A549 (cell line): Measurements from ENCODE around the gene CYGB. TPM values are rescaled to one million over a fixed set of nuclear protein-coding genes. Genes with fewer than 3 reads are reported as not detected.
"Not testable (repeated sequence)": the region's sequence is repeated elsewhere in the genome, so short reads cannot be mapped to it uniquely, and the experiment has no call there.

ENCODE experiments used
- ATAC-seq, 2 experiments: fragments of 200-7000 bp in 1 of 2; fragments of >200 bp in 1 of 2; cut with Nextera tagmentation in 1 of 2; cut with Tn5 transposase in 1 of 2; 3 replicates each; pipeline versions ENCODE4 v1.8.0 to v1.9.1; 2018 to 2020; ENCODE audit warnings: mild to moderate bottlenecking in 1 of 2, moderate library complexity in 1 of 2
- CTCF ChIA-PET: fragments of 300-600 bp; sonication (Branson Sonifier 250); formaldehyde crosslinking; extraction: SDS; loops from one replicate; lab custom pipeline; 2021; ENCODE audit warnings: antibody characterized with exemption, inconsistent platforms; lab: Yijun Ruan, JAX
- POLR2A ChIA-PET: fragments of 350-600 bp; formaldehyde crosslinking; extraction: SDS; loops from one replicate; lab custom pipeline; 2021; ENCODE audit warnings: antibody characterized with exemption, inconsistent platforms; lab: Yijun Ruan, JAX
- DNase-seq, 2 experiments: peaks; one replicate each; pipeline versions ENCODE4 v3.0.0 to v3.0.0-alpha.2; 2011 to 2016; ENCODE audit warnings: low read depth in 1 of 2, low spot score in 1 of 2
- FAIRE-seq: peaks from 2 replicates; lab custom pipeline; 2011; peaks lifted over from hg19 to GRCh38; lab: Jason Lieb, UNC
- H3K27ac ChIP-seq, 2 experiments: fragments of >200 bp; sonication (Bioruptor Twin); formaldehyde crosslinking; 3 replicates each; pipeline ENCODE4 v1.5.1; 2016 to 2017
- H3K4me1 ChIP-seq: fragments of >200 bp; sonication (Bioruptor Twin); formaldehyde crosslinking; 3 replicates; pipeline ENCODE4 v1.6.1; 2016
- H3K4me2 ChIP-seq: fragments of >200 bp; sonication (Bioruptor Twin); formaldehyde crosslinking; 3 replicates; pipeline ENCODE4 v1.6.1; 2016
- H3K4me3 ChIP-seq: fragments of >200 bp; sonication (Bioruptor Twin); formaldehyde crosslinking; 3 replicates; pipeline ENCODE4 v1.5.1; 2016
- H3K9me3 ChIP-seq: fragments of >200 bp; sonication (Bioruptor Twin); formaldehyde crosslinking; 3 replicates; pipeline ENCODE4 v1.6.1; 2016
- BCL3 ChIP-seq: fragments of >200 bp; sonication (Bioruptor Twin); formaldehyde crosslinking; IDR thresholded peaks from 3 replicates; pipeline ENCODE4 v1.6.1; 2016
- CEBPB ChIP-seq, 2 experiments: fragments of >200 bp in 1 of 2; sonication (Bioruptor Twin) in 1 of 2; formaldehyde crosslinking in 1 of 2; IDR thresholded peaks; 2 replicates each; pipeline ENCODE4 v1.6.1; 2012 to 2016
- CHD2 ChIP-seq: fragments of 150-350 bp; IDR thresholded peaks from 2 replicates; pipeline ENCODE4 v1.6.1; 2014; ENCODE audit warnings: low read length; ENCODE audit not compliant: partially characterized antibody
- CHD4 ChIP-seq: fragments of 200-600 bp; sonication (generic); IDR thresholded peaks from 2 replicates; pipeline ENCODE4 v1.6.1; 2016; ENCODE audit warnings: antibody characterized with exemption, mild to moderate bottlenecking, borderline replicate concordance
- ELK1 ChIP-seq: fragments of 150-350 bp; IDR thresholded peaks from 2 replicates; pipeline ENCODE4 v1.6.1; 2014; ENCODE audit warnings: low read depth, mild to moderate bottlenecking, low read length
- FOSB ChIP-seq: fragments of 250-450 bp; sonication (Bioruptor Pico); IDR thresholded peaks from 2 replicates; pipeline ENCODE4 v1.5.0; 2020; ENCODE audit warnings: mild to moderate bottlenecking, moderate library complexity
- FOSL2 ChIP-seq, 2 experiments: fragments of 450-650 bp in 1 of 2; fragments of >200 bp in 1 of 2; sonication (Bioruptor Twin) in 1 of 2; formaldehyde crosslinking; IDR thresholded peaks; 2 replicates each; pipeline versions ENCODE4 v1.5.0 to v1.6.1; 2016 to 2020; ENCODE audit warnings: mild to moderate bottlenecking in 1 of 2, moderate library complexity in 1 of 2
- HDAC2 ChIP-seq: fragments of 200-600 bp; sonication (generic); IDR thresholded peaks from 2 replicates; pipeline ENCODE4 v1.6.1; 2016
- HES2 ChIP-seq: fragments of >200 bp; sonication (Bioruptor Twin); formaldehyde crosslinking; IDR thresholded peaks from 2 replicates; pipeline ENCODE4 v1.6.1; 2016
- HEYL ChIP-seq: fragments of 250-450 bp; sonication (Bioruptor Pico); IDR thresholded peaks from 2 replicates; pipeline ENCODE4 v1.8.0; 2021; ENCODE audit warnings: mild to moderate bottlenecking, moderate library complexity
- JUNB ChIP-seq: fragments of >200 bp; sonication (Bioruptor Twin); formaldehyde crosslinking; IDR thresholded peaks from 2 replicates; pipeline ENCODE4 v1.6.1; 2016
- KDM1A ChIP-seq: fragments of 200-600 bp; sonication (generic); IDR thresholded peaks from 2 replicates; pipeline ENCODE4 v1.6.1; 2016; ENCODE audit warnings: low read depth, mild to moderate bottlenecking
- MAZ ChIP-seq: fragments of 150-350 bp; IDR thresholded peaks from 2 replicates; pipeline ENCODE4 v1.6.1; 2014; ENCODE audit warnings: antibody characterized with exemption, low read depth, low read length, borderline replicate concordance
- MYC ChIP-seq: IDR thresholded peaks from 2 replicates; pipeline ENCODE4 v1.6.1; 2012; ENCODE audit warnings: mild to moderate bottlenecking, inconsistent platforms, low read length, improper control_type of control experiment, borderline replicate concordance
- NFE2L2 ChIP-seq: fragments of 150-350 bp; conservative IDR thresholded peaks from 2 replicates; pipeline ENCODE4 v1.6.1; 2014; ENCODE audit warnings: low read length
- NPAS2 ChIP-seq: fragments of 250-450 bp; sonication (Bioruptor Pico); IDR thresholded peaks from 2 replicates; pipeline ENCODE4 v1.8.0; 2022; ENCODE audit warnings: mild to moderate bottlenecking, moderate library complexity, borderline replicate concordance
- NR3C1 ChIP-seq: fragments of >200 bp; sonication (Bioruptor Twin); formaldehyde crosslinking; IDR thresholded peaks from 3 replicates; pipeline ENCODE4 v1.6.1; 2017
- POLR2AphosphoS2 ChIP-seq: conservative IDR thresholded peaks from 2 replicates; pipeline ENCODE4 v1.6.1; 2012; ENCODE audit warnings: low read length, improper control_type of control experiment, inconsistent platforms
- RAD21 ChIP-seq, 2 experiments: fragments of >200 bp in 1 of 2; sonication (Bioruptor Twin) in 1 of 2; formaldehyde crosslinking in 1 of 2; IDR thresholded peaks in 1 of 2; conservative IDR thresholded peaks in 1 of 2; 2 replicates in 1 of 2; 3 replicates in 1 of 2; pipeline ENCODE4 v1.6.1; 2012 to 2018; ENCODE audit warnings: inconsistent platforms in 1 of 2
- USF2 ChIP-seq: fragments of 450-650 bp; IDR thresholded peaks from 2 replicates; pipeline ENCODE4 v1.6.1; 2014; ENCODE audit warnings: antibody characterized with exemption
- ZNF302 ChIP-seq: fragments of 250-450 bp; sonication (Bioruptor Pico); IDR thresholded peaks from 2 replicates; pipeline ENCODE4 v1.9.0; 2021; ENCODE audit warnings: inconsistent platforms, mild to moderate bottlenecking, moderate library complexity
- WGBS: methylation state at CpG from one replicate; pipeline ENCODE4 v1.1.6; 2017; ENCODE audit errors: missing lambda C conversion rate; 5-methylcytosine and 5-hydroxymethylcytosine counted together
- polyA plus RNA-seq, 4 experiments: library from polyadenylated mRNA; depleted of rRNA in 3 of 4; stranded (reverse); fragments of >200 nt; fragmentation: RNase III in 1 of 4; extraction: RNeasy Plus Mini Kit Qiagen cat#74134 plus additional on column Dnase treatment in 1 of 4; gene quantifications; 2 replicates in 3 of 4; 3 replicates in 1 of 4; pipeline ENCODE4 v1.2.3, GENCODE V29; 2011 to 2017

CYGB gene
- polyA plus RNA-seq, 2 of the 4 experiments (the other 2 are of a cell fraction) = 1.1 TPM

DNA sequence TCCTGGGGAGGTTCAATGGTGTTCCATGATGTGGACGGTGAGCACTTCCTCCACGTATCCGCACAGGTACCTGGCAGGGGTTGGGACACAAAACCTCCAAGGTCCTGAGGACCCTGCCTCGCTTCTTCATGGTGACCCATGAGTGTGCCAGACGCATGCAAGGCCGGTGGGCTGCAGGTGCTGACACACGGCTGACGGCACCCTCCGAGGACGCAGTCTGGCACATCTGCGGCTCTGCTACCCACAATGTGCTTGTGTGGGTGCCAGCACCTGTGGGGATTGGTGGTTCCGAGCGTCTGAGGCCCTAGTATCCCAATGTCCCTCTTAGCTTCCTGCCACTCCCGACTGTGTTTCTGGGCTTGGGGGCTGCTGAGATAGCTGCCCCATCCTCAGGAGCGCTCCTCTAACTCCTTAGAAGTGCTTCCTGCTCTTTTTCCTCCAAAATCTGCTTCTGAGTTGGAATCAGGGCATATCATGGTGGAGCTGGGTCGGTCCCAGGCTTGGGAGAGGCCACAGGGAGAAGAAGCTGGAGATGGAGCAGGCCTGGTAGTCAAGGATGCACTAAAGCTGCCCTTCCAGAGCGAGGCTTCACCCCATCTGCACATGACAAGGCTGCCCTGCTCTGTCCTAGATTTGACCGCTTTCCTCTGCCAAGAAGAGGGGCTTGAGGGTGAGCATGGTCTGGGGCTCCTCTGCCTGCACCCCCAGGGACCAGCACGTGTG is 1.6 kb downstream of the CYGB start:
- DNase-seq (no peak), ATAC-seq (no peak), FAIRE-seq (no peak)
- no peak overlapping the region for H3K27ac ChIP-seq
- peaks cover 8% of the 10 kb centered on the region for H3K4me1 ChIP-seq
- ChIA-PET CTCF (interaction anchor here (0.6 to 17.7 kb wide), 11 partner anchors 9 to 183 kb away, joined by 3 to 362 read pairs (median 5); partner anchors contain the start of gene ST6GALNAC2), POLR2A (interaction anchor here (2.2 kb wide), 1 partner anchor 22 kb away, joined by 8 read pairs; no protein-coding TSS in a partner anchor)
- TF ChIP-seq NPAS2 (CRISPR knock-in tag) (no peak), HEYL (CRISPR knock-in tag) (no peak), CHD4 (no peak)
- H3K9me3 ChIP-seq = no peaks in the 10 kb centered on the region
- H3K4me3 ChIP-seq = no peak overlapping the region
- WGBS = 86% methylated on average over 19 of the region's 19 CpGs
- no peak overlapping the region for H3K4me2 ChIP-seq

DNA sequence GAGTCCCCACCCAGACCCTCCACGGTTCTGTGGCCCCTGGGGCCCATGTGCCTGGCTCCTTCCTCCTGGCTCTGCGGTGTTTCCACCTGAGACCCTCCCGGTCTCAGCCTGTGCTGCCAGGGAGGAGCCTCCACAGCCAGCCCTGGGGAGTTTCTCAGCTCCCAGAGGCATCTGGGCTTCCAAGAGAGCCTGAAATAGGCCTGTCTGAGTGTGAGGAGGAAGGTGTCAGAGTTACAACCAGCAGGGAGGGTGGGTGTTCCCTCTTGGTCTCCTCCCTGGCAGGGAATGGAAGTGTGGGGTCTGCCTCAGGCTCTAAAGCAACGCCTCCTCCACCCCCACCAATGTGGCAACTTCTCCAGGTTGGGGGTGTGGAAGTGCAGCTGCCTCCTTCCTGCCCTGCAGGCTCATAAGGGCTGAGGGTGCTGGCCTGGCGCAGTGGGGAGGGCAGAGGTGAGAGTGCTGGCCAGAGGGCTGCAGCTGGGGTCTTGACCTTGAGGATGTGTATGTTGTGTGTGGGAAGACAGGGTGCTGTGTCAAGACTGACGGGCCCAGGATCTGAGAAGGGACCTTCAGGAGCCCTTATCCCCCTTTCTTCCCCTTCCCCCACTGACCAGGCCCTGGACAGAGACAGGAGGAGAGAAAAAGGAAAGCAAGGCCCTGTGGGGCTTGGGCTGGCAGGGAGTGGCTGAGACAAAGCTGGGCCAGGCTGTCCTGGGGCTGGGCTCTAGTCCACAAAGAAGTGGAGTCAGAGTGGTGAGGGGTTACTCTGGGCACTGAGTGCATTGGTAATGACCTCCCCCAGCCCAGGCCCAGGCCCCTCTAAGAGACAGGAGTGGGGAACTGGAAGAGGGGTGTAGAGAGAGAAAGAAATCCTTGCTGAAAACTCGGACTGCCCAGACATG is 2.4 kb downstream of the CYGB start:
- ATAC-seq = peak in 1 of 2 experiments; percentile 7; a peak in 1 of 6 replicates
- no peak overlapping the region for H3K4me2 ChIP-seq

GRCh38 chr17:76533640-76534359 is 3.7 kb downstream of the CYGB start:
- DNase-seq, H3K27ac ChIP-seq, H3K9me3 ChIP-seq, FAIRE-seq, POLR2A ChIA-PET, ATAC-seq, H3K4me3 ChIP-seq, H3K4me2 ChIP-seq: not testable (repeated sequence)
- 90% methylated on average over 9 of the region's 9 CpGs for WGBS
- CTCF ChIA-PET = interaction anchor here (0.6 to 17.7 kb wide), 8 partner anchors 11 to 535 kb away, joined by 3 to 362 read pairs (median 7); no protein-coding TSS in a partner anchor
- H3K4me1 ChIP-seq = peaks cover 13% of the 10 kb centered on the region

More for the DNA sequence above, 2.4 kb downstream of the CYGB start:
- no peaks in the 10 kb centered on the region for H3K9me3 ChIP-seq
- TF ChIP-seq CHD2 (no peak), HES2 (no peak), FOSL2 (IDR thresholded peaks at IDR 0.05) (no peak), FOSL2 (CRISPR knock-in tag; IDR thresholded peaks at IDR 0.05) (no peak), ELK1 (no peak), MAZ (no peak), NR3C1 (no peak), RAD21 (conservative IDR thresholded peaks at IDR 0.05 in 1 of 2, IDR thresholded peaks at IDR 0.05 in 1 of 2) (no peak), ZNF302 (no peak), POLR2AphosphoS2 (no peak), CEBPB (IDR thresholded peaks at IDR 0.05) (no peak), MYC (no peak), KDM1A (no peak), HDAC2 (no peak), FOSB (no peak), BCL3 (no peak), JUNB (no peak), NFE2L2 (no peak), USF2 (no peak)
- peaks cover 3% of the 10 kb centered on the region; the same call in 2 of the 3 replicates for H3K4me1 ChIP-seq
- peak overlapping the region in 1 of 2 experiments; percentile 12; a peak in 1 of 6 replicates for H3K27ac ChIP-seq
- no peak for FAIRE-seq
- 75% methylated on average over 7 of the region's 7 CpGs for WGBS
- no peak overlapping the region for H3K4me3 ChIP-seq
- no peak for DNase-seq
- CTCF ChIA-PET = interaction anchor here (1.1 to 17.7 kb wide), 6 partner anchors 10 to 180 kb away, joined by 3 to 362 read pairs (median 6); no protein-coding TSS in a partner anchor
- POLR2A ChIA-PET = no interaction called here
